RWPE2 (cell line): ENCODE data around the gene ABHD6.

ENCODE experiments used
- ATAC-seq: fragments of 200-7000 bp; cut with Tn5 transposase; 3 replicates; pipeline ENCODE4 v1.9.1; 2021; ENCODE audit warnings: low read depth
- DNase-seq: peaks from one replicate; pipeline ENCODE4 v3.0.0-alpha.2; 2020; ENCODE audit warnings: low spot score
- H3K27ac ChIP-seq: fragments of 450-650 bp; 2 replicates; pipeline ENCODE4 v1.5.1; 2017; ENCODE audit warnings: mild to moderate bottlenecking; ENCODE audit not compliant: poor library complexity, severe bottlenecking
- H3K27me3 ChIP-seq: fragments of 250-450 bp; sonication (Bioruptor Pico); 2 replicates; pipeline ENCODE4 v1.5.1; 2021; ENCODE audit warnings: mild to moderate bottlenecking, moderate library complexity; ENCODE audit not compliant: insufficient read depth, poor library complexity, severe bottlenecking
- H3K36me3 ChIP-seq: fragments of 250-450 bp; sonication (Bioruptor Pico); 2 replicates; pipeline ENCODE4 v1.5.1; 2020; ENCODE audit warnings: low read depth, mild to moderate bottlenecking, moderate library complexity
- H3K4me1 ChIP-seq: fragments of 250-450 bp; sonication (Bioruptor Pico); 2 replicates; pipeline ENCODE4 v1.5.1; 2021; ENCODE audit warnings: mild to moderate bottlenecking, moderate library complexity; ENCODE audit not compliant: insufficient read depth, poor library complexity, severe bottlenecking
- H3K4me3 ChIP-seq: fragments of 250-450 bp; sonication (Bioruptor Pico); 2 replicates; pipeline ENCODE4 v1.5.1; 2021; ENCODE audit warnings: mild to moderate bottlenecking, moderate library complexity; ENCODE audit not compliant: severe bottlenecking
- H3K9me3 ChIP-seq: fragments of 250-450 bp; sonication (Bioruptor Pico); 2 replicates; pipeline ENCODE4 v1.5.1; 2021; ENCODE audit warnings: mild to moderate bottlenecking, moderate library complexity; ENCODE audit not compliant: severe bottlenecking
- TF ChIP-seq, protein P1 (sequence below): fragments of 450-650 bp; IDR thresholded peaks from one replicate; pipeline ENCODE4 v1.5.1; 2017; ENCODE audit warnings: mild to moderate bottlenecking, moderate library complexity; ENCODE audit not compliant: poor library complexity, severe bottlenecking

Gene ABHD6

DNA sequence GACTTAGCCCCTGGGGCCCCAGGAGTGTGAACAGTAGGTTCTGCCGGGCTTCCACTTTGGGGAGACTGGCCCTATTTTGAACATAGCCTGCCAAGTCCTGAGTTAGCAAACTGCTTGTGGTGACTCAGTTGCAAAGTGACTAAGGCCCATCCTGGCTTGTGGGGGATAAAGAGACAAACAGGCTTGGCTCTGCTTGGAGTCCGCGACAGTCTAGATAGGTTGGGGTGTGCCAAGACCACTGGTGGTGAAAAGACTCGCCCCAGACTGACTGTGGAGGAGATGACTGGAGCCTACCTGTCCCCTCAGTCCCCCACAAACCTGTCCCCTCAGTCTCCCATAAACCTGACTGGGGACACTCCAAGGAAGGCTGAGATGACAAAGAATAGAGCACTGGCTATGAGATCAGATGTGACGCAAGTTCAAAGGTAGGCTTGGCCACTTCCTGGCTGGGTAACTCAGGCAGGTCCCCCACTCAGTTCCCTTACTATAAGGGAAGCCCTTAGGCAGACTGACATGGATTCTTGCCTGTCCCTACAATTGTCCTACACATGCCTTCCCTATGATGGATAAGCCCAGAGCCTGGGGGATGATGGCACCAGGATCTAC, 31.1 kb upstream of the ABHD6 start:
- TF ChIP-seq, protein P1, sequence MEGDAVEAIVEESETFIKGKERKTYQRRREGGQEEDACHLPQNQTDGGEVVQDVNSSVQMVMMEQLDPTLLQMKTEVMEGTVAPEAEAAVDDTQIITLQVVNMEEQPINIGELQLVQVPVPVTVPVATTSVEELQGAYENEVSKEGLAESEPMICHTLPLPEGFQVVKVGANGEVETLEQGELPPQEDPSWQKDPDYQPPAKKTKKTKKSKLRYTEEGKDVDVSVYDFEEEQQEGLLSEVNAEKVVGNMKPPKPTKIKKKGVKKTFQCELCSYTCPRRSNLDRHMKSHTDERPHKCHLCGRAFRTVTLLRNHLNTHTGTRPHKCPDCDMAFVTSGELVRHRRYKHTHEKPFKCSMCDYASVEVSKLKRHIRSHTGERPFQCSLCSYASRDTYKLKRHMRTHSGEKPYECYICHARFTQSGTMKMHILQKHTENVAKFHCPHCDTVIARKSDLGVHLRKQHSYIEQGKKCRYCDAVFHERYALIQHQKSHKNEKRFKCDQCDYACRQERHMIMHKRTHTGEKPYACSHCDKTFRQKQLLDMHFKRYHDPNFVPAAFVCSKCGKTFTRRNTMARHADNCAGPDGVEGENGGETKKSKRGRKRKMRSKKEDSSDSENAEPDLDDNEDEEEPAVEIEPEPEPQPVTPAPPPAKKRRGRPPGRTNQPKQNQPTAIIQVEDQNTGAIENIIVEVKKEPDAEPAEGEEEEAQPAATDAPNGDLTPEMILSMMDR = no peak
- no peaks in the 10 kb centered on the region for H3K36me3 ChIP-seq
- ATAC-seq (peak; percentile 79), DNase-seq (no peak)
- H3K4me3 ChIP-seq = no peak overlapping the region
- H3K27ac ChIP-seq = peak overlapping the region; percentile 33
- H3K4me1 ChIP-seq = peaks cover 13% of the 10 kb centered on the region
- H3K27me3 ChIP-seq = no peaks in the 10 kb centered on the region
- H3K9me3 ChIP-seq = no peaks in the 10 kb centered on the region

DNA sequence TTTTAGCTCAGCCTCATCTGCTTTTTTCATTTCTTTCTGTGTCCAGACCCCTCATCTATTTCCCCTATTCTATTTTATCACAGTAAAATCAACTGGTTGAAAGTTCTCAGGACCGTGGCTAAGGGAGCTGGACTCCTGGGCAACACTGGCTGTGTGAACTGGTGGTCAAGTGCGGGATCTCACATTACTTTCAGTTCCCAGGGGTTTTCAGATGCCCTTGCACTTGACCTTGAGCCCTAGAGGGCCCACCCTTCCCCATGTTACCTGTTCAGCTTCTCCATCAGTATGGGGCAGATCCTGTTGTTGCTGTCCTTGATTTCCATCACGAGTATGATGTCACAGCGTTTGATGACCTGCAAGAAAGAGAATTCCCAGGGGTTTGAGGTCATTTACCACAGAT, 29.6 kb upstream of the ABHD6 start:
- Histone ChIP-seq H3K27me3 (no peaks in the 10 kb centered on the region), H3K4me1 (peaks cover 13% of the 10 kb centered on the region), H3K27ac (no peak overlapping the region), H3K4me3 (no peak overlapping the region), H3K36me3 (no peaks in the 10 kb centered on the region), H3K9me3 (no peaks in the 10 kb centered on the region)
- no peak for DNase-seq
- no peak for ATAC-seq
- TF ChIP-seq, protein P1 = no peak

DNA sequence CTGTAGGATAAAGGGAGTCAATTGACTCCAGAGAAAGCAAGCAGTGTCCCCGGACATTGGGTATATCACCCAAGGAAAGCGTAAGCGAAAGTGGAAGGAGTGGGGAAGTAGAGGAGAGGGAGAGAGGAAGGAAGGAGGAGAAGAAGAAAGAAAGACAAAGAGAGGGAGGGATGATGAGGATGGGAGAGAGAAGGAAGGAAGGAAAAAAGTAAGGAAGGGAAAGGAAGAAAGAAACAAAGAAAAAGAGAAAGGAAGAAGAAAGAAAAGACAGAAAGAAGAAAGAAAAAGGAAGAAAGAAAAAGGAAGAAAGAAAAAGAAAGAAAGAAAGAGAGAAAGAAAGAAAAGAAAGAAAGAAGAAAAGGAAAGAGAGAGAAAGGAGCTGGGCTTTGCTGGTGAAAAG, 27.7 kb upstream of the ABHD6 start:
- H3K4me3 ChIP-seq = no peak overlapping the region
- DNase-seq (no peak), ATAC-seq (no peak)
- H3K9me3 ChIP-seq = no peaks in the 10 kb centered on the region
- peaks cover 20% of the 10 kb centered on the region for H3K4me1 ChIP-seq
- H3K36me3 ChIP-seq = no peaks in the 10 kb centered on the region
- no peak overlapping the region for H3K27ac ChIP-seq
- TF ChIP-seq, protein P1 = no peak
- H3K27me3 ChIP-seq = no peaks in the 10 kb centered on the region

DNA sequence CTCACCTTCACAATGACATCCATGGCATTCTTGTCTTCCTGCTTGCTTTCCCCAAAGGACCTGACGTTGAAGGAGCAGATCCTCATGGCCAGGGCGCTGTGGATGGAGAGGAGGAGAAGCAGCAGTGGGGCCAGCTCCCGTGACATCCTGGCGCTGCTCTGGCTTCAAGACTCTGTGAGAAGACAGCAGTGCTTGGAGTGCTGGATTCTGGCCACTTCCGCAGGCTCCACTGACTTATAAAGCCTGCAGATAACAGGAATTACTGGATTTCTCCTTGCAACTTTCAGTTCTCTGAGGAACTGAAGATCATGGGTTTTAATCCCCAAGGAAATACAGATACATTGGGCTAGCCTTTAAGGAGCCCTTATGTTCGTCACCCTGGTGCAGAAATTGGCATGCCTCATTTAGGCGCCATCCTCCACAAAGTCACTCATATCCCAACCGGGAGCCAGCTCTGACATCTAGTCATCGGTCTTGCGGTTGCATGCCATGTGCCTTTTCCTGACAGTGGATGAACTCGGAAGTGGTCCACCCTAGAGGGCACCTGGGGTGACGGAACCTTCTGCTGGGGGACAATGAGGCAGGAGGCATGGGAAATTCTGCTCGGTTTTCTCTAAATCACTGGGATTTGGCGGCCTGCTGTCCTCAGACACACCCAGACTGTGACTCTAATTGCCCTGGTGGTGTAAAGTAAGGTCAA, 26.7 kb upstream of the ABHD6 start, which contains the start of gene DNASE1L3:
DNASE1L3 (minus strand) TSS at position 212 of the 700 bp plus-strand sequence; CDS start at position 146, 66 bp downstream.
- Histone ChIP-seq H3K9me3 (no peaks in the 10 kb centered on the region), H3K4me1 (peaks cover 28% of the 10 kb centered on the region), H3K27me3 (no peaks in the 10 kb centered on the region), H3K27ac (no peak within 1 kb of the TSS), H3K4me3 (no peak within 1 kb of the TSS), H3K36me3 (no peaks in the 10 kb centered on the region)
- DNase-seq (no peak), ATAC-seq (no peak)
- TF ChIP-seq, protein P1 = no peak
